ENCODE data around the gene IL21R.

DNA sequence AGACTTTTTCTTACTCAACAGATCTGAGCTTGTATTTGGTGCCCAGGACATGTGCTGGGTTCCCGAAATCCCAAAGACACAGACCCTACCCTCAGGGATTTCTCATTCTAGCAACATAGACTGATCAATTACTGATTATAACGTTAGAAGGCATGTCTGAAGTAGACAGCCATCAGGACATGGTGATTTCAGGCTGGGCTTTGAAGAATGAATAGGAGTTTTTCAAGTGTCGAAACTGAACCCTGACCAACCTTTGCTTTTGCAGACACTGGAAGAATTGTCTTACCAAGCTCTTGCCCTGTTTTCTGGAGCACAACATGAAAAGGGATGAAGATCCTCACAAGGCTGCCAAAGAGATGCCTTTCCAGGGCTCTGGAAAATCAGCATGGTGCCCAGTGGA, 40.0 kb upstream of the IL21R start:
- TF ChIP-seq, protein P1, sequence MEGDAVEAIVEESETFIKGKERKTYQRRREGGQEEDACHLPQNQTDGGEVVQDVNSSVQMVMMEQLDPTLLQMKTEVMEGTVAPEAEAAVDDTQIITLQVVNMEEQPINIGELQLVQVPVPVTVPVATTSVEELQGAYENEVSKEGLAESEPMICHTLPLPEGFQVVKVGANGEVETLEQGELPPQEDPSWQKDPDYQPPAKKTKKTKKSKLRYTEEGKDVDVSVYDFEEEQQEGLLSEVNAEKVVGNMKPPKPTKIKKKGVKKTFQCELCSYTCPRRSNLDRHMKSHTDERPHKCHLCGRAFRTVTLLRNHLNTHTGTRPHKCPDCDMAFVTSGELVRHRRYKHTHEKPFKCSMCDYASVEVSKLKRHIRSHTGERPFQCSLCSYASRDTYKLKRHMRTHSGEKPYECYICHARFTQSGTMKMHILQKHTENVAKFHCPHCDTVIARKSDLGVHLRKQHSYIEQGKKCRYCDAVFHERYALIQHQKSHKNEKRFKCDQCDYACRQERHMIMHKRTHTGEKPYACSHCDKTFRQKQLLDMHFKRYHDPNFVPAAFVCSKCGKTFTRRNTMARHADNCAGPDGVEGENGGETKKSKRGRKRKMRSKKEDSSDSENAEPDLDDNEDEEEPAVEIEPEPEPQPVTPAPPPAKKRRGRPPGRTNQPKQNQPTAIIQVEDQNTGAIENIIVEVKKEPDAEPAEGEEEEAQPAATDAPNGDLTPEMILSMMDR (tag by site-specific recombination; IDR thresholded peaks at IDR 0.05), result no peak
- TF ChIP-seq ZNF248 (tag by site-specific recombination; IDR thresholded peaks at IDR 0.05) (no peak), ZBTB44 (tag by site-specific recombination; IDR thresholded peaks at IDR 0.05) (no peak), ZNF658 (tag by site-specific recombination; IDR thresholded peaks at IDR 0.05) (no peak), ZNF10 (tag by site-specific recombination; IDR thresholded peaks at IDR 0.05) (no peak), ZXDB (tag by site-specific recombination; IDR thresholded peaks at IDR 0.05) (no peak), ZFHX2 (tag by site-specific recombination; conservative IDR thresholded peaks at IDR 0.05) (no peak), ZNF292 (tag by site-specific recombination; IDR thresholded peaks at IDR 0.05; ENCODE audit: borderline replicate concordance, low read depth) (no peak), SP2 (tag by site-specific recombination; IDR thresholded peaks at IDR 0.05) (no peak)
- TF ChIP-seq, protein P2, sequence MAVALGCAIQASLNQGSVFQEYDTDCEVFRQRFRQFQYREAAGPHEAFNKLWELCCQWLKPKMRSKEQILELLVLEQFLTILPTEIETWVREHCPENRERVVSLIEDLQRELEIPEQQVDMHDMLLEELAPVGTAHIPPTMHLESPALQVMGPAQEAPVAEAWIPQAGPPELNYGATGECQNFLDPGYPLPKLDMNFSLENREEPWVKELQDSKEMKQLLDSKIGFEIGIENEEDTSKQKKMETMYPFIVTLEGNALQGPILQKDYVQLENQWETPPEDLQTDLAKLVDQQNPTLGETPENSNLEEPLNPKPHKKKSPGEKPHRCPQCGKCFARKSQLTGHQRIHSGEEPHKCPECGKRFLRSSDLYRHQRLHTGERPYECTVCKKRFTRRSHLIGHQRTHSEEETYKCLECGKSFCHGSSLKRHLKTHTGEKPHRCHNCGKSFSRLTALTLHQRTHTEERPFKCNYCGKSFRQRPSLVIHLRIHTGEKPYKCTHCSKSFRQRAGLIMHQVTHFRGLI (tag by site-specific recombination; IDR thresholded peaks at IDR 0.05), result no peak

All from HEK293 (cell line).